GM18526 (cell line): ENCODE measurements around the gene SNX32.

Experiments
- POLR2A ChIP-seq: IDR thresholded peaks from 3 replicates; pipeline ENCODE4 v1.6.1; 2011; ENCODE audit not compliant: insufficient read length; ENCODE audit errors: extremely low read depth

The SNX32 gene

DNA sequence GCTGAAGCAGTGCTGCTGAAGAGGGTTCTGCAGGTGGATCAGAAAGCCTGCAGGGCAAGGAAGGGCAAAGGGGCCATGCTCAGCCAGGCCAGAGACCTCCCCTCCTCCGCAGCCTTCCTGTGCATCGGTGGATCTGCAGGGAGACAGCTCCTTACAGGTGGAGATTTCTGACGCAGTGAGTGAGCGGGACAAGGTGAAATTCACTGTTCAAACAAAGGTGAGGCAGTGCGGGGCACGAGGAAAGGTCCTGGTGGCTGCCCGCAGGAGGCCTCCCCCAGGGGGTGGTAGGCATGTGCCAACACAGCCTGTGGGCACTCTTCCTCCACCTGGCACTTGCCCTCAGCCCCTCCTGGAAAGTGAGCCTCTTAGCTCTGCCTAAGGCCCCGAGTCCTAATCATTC is 15.6 kb downstream of the SNX32 start:
- no peak for TF ChIP-seq POLR2A

DNA sequence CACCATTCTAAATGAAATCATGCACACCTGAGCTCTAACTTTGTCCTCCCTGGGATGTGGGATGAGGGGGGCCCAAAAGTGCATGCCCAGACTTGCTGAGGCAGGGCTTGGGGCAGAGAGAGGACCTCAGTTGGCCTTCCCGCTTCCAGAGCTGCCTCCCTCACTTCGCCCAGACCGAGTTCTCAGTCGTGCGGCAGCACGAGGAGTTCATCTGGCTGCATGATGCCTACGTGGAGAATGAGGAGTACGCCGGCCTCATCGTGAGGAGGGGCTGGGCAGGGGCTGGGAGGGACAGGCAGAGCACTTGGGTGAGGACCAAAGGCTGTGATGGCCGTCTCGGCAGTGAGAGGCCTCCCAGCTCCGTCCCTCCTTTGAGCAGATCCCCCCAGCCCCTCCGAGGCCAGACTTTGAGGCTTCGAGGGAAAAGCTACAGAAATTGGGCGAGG is 16.0 kb downstream of the SNX32 start:
- no peak for TF ChIP-seq POLR2A

DNA sequence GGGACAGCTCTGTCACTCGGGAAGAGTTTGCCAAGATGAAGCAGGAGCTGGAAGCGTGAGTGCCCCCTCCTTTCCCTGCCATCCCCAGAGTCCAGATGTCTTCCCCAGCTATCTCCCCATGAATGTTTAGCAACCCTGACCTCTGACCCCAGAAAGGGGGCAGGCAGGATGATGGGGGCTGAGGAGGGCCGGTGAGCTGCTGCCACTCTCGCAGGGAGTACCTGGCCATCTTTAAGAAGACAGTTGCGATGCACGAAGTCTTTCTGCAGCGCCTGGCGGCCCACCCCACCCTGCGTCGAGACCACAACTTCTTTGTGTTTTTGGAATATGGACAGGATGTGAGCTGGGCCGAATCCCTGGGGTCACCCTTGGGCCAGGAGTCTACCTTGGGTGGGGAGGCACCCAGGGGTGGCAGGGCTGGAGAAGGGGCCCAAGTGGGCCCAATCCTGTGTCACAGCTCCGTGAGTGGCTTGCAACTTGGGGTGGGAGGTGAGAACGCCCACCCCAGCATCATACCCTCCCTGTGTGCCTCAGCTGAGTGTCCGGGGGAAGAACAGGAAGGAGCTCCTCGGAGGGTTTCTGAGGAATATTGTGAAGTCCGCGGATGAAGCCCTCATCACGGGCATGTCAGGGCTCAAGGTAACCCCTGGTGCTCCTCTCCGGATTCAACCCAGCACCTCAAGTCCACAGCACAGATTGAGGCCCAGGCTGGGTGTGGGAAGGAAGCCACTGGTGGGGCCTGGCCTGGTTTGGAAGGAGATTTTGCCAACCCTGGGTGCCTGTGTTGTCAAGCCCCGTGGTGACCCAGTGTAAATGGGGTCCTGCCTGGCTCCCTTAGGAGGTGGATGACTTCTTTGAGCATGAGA is 16.7 kb downstream of the SNX32 start:
- TF ChIP-seq POLR2A = no peak

DNA sequence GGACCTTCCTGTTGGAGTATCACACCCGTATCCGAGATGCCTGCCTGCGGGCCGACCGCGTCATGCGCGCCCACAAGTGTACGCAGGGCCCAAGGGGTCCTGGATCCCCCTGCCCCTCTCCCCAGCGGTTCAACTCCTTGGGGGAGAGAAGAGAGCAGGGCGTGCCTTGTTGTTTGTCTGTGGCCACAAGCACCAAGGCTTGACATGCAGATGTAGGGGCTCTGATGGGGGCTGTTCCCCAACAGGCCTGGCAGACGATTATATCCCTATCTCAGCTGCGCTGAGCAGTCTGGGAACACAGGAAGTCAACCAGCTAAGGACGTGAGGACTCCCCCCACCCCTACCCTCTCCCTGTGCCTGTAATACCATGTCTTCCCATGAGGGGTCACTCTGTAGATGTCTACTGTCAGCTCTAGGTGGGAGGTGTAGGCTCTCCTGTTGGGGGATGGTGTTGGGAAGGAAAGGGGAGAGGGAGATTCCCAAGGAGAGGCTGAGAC is 17.4 kb downstream of the SNX32 start:
- TF ChIP-seq POLR2A = no peak

DNA sequence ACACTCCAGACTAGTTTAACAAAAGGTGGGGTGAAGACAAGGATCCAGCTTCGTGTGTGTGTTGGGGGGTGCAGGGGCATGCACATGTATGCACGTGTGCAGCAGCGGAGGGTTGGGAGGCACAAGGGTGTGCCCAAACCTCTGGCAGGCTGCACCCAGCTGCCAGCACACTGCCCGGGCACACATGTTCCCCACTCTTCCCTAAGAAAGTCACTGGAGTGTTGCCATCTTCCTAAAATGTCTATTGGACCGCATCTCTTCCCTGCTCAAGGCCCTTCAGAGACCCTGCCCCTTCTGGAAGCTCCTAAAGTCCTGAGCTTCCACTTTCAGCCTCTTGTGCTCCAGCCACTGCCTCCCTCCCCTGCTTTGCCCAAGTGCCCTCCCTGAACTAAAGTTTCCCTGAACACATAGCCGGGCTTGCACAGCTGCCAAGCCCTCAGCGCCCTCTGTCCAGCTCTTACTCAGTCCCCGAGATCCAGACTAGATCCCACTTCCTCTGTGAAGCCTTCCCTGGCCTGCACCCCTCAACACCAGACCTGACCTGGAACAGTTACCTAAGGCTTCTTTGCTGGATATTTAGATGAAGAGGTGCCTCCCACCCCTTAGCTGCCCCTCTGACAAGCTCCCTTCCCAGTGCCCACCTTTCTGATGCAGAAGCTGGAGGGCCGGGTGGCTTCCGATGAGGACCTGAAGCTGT is 18.2 kb downstream of the SNX32 start:
- TF ChIP-seq POLR2A = no peak

DNA sequence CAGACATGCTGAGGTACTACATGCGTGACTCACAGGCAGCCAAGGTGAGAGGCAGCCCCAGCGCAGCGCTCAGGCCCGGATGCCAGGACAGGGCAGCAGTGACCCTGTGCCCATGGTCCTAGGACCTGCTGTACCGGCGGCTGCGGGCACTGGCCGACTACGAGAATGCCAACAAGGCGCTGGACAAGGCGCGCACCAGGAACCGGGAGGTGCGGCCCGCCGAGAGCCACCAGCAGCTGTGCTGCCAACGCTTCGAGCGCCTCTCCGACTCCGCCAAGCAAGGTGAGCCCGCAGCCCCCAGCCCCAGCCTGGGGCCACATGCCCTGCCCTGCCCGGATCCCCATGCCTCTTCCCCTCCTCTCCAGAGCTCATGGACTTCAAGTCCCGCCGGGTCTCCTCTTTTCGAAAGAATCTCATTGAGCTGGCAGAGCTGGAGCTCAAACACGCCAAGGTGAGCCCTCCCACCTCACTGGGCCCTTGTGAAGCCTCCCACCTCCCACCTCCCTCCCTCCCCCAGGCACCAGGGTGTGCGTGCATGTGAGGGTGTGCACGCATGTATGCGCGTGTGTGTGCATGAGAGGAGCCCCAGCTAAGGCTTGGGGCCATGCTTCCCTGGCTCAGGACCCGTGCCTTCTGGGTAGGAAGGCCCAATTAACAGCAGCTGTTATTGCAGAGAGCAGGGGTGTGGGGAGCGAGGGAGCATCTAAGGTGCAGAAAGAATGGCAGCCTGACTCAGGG is 18.9 kb downstream of the SNX32 start:
- TF ChIP-seq POLR2A = no peak

DNA sequence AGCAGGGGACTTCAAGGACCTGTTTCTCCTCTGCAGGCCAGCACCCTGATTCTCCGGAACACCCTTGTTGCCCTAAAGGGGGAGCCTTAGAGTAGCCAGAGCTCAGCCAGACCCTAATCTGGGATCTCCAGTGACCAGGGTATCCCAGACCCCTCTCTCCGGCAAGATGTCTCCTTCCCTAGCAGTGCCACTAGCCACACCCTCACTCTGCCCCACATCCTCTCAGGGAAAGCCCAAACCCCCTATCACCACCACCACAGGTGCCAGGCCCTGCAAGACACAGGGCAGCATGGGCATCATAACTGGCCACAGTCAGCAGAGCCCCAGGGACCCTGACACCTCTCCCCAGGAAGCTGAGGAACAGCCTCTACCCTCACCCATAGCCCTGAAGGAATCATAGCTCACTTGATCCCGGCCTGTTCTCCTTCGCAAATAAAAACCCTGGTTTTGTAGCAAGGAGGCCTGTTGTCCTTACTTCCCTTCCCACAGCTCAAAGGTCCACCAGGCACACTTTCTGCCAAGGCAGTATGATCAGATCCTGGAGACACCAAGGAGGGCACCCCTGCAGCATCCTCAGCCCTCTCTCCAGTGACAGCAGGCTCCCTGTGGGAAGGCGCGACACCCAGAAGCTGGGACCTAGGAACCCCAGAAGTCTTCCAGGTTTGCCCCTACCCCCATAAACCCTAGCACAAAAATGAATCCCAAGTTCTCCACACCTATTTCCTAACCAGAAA is 19.6 kb downstream of the SNX32 start:
- TF ChIP-seq POLR2A = no peak

DNA sequence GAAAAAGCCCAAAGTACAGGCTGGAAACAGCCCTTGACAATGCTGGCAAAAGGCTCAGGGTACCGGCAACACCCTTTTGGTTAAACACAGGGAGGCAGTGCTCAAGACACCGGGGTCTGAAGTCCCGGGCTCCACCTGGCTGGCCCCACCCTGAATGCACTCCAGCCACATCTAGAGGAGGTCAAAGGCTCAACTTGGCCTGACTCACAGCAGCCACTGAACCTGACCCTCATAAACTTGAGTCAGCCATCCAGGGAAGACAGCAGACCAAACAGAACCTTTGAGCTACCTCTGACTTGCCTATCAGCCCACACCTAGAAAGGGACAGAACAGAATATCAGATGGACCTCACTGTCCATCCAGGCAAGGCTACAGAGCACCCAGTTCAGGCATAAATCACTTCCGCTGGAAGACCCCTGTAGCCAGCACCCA is 20.4 kb downstream of the SNX32 start:
- no peak for TF ChIP-seq POLR2A

DNA sequence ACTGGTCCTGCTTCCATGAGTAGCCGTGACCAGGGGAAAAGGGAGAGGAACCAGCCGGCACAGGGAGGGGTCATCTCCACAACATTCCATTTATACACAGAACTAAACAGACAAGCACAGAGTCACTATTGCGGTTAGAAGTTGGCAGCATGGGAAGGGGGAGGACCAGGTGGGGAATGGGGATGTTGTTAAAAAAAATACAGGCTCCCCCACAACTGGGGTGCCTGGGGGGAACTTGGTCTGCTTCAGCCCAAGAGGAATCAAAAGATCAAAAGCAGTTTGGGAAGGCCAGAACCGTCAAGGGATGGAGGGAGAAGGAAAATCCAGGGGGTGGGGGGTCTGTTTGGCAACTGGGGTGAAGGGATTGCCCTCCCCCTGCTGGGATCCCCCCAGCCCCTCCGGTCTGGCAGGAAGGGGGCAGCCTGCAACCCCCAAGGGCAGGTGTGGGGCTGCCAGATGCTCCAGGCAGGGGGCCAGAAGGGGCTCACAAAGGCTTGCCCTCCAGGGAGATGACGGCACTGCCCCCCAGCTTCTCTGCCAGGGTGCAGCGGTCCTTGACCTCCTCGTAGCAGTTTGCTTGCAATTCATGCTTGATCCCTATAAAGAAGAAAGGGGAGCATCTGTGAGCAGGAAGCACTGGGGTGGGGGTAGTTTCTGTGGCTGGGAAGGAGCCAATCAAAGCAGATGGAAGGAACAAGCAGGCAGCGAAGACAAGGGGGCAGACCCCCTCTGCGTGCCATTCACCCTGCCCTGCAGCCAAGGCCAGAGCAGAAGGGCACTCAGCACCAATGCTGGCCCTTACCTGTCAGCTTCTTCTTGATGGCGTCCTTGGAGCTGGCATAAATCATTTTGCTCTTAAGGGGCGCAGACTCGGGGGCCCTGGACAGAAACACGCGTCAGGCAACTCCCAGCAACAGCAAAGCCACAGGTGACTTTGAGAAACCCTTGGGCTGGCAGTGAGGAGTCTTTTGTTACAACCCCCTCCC is 21.4 kb downstream of the SNX32 start:
- TF ChIP-seq POLR2A = no peak

DNA sequence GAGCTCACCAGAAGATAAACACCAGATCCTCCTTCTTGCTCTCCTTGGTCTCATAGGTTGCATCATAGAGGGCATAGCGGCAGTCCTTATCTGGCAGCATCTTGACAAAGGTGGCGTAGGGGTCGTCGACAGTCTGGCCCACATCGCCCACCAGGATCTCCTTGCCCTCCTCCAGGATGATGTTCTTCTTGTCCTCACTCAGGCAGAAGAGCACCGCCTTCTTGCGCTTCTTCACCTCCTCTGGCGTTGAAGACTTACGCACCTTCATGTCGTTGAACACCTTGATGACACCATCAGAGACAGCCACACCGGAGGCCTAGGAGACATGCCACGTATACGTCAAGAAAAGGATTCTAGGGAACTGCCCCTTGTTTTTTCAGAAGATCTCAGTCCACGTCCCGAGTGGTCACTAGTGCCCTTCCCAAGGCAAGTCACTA is 22.2 kb downstream of the SNX32 start:
- TF ChIP-seq POLR2A = no peak

DNA sequence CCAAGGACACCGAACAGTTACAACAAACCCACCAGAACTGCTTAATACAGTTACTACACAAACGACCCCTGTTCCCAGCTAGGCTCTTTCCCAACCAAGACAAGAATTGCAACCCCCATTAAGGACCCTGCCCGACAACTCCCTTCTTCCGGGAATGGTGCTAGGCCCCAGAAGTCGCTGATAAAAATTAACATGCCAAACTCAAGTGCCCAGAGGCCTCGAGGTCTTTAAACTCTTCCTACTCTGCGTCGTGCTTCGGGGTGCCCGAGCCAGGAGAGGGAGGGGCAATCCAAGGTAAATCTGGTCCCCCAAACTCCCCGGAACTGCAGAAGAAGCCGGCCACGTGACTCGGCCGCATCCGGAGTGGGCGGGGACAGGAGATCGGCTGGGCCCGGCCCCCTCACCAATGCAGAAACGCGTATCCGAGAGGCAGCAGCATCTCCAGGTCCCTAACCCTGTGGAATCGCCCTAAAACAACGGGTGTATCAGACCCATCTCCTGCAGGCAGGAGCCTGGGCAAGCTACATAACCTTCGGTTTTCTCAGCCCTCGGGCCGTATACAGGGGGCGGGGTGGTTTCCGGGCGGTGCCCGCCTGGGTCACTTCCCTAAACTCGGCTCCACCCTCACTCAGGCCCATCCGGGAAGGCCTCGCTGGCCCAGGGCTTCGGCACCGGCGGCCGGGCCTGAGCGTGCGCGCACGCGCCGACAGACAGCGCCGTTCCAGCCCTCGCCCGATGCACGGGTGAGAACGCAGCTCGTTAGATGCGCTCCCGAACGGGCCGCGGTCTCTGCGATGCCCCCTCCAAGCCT is 23.1 kb downstream of the SNX32 start:
- TF ChIP-seq POLR2A = peak; percentile 60

DNA sequence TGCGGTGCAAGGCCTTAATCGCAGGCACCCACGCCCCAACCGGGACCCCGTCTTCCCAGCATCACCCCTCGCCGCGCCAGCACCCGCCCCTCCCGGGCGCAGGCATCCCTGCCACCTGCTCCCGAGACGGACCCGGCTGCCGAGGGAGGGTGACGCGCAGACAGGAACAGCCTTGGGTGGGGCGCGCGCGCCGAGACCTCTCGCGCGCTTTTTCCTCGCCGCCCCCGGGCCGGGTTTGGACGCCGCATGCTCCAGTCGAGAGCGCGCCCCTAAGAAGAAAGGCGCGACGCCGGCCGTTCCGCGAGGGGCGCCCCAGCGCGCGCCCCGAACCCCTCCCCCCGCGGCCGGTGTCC is 23.7 kb downstream of the SNX32 start:
- no peak for TF ChIP-seq POLR2A
